Measurements from ENCODE around the gene C12orf60.

GRCh38 chr12:14868916-14869506 is 65.5 kb downstream of the C12orf60 start:
- TF ChIP-seq EZH2 (IDR thresholded peaks at IDR 0.05; ENCODE audit: borderline replicate concordance, low read depth, low read length, severe bottlenecking), result no peak
- no peak for TF ChIP-seq CTCF (IDR thresholded peaks at IDR 0.05; ENCODE audit: borderline replicate concordance, extremely low read depth, low read length, poor library complexity, severe bottlenecking)
